Measurements from ENCODE around the gene ADGRB3.

- TF ChIP-seq CTCF (IDR thresholded peaks at IDR 0.05; ENCODE audit: low read length) (no peak), EZH2 (optimal IDR thresholded peaks at IDR 0.05; ENCODE audit: low read depth, low read length) (no peak), EZH2phosphoT487 (IDR thresholded peaks at IDR 0.05; ENCODE audit: low read length) (no peak)
Measured at GRCh38 chr6:68709882-68710281, 74.8 kb downstream of the ADGRB3 start.
